NCI-H187 treated with DMSO at 0.1 percent for 48 hours (cell line): Measurements from ENCODE around the gene MSH5.

Experiments used
- DNase-seq: peaks from one replicate; lab custom pipeline; 2025; lab: John Stamatoyannopoulos, UW

MSH5 gene

DNA sequence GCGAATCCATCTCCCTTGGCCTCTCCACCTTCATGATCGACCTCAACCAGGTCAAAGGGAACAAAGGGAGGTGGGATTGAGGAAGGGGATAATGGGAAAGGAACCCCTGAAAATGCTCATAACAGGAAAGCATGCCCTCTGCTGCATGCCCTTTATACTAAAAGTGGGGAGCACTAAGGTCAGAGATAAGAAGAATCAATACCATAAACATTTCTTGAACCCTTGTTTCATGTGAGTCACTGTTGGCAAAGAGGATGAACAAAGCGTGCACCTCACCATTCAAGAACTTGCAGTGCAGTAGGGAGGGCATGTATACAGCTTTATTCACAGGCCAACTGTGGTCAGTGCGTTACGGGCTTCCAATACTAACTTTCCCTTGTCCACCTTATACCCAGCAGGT, 21.0 kb downstream of the MSH5 start:
- no peak for DNase-seq

DNA sequence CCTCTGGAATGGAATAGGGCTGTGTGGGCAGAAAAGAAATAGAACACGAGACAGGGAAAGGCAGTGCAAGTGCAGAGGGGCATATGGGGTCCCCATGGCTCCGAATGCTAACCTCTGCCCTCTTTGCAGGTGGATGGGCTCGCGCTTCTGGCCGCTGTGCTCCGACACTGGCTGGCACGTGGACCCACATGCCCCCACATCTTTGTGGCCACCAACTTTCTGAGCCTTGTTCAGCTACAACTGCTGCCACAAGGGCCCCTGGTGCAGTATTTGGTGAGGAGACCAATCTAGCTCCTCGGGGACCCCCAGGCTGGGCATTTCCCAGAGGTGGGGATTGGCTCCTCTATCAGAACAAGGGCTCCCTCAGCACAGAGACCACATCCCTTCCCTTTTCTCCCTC, 21.5 kb downstream of the MSH5 start:
- DNase-seq, result no peak

DNA sequence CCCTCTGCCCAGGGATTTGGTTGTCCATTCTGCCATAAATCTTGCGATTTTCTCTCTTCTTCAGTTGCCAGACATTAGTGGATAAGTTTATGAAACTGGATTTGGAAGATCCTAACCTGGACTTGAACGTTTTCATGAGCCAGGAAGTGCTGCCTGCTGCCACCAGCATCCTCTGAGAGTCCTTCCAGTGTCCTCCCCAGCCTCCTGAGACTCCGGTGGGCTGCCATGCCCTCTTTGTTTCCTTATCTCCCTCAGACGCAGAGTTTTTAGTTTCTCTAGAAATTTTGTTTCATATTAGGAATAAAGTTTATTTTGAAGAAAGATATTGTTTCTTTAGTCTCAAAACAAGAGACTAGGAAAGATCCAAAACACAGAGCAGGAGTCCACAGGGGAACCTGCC, 22.6 kb downstream of the MSH5 start, which contains the start of gene SAPCD1:
TSS of gene SAPCD1 (plus strand) at position 301 of the 400 bp plus-strand sequence. CDS start 399 bp downstream, outside the sequence.
- no peak for DNase-seq

DNA sequence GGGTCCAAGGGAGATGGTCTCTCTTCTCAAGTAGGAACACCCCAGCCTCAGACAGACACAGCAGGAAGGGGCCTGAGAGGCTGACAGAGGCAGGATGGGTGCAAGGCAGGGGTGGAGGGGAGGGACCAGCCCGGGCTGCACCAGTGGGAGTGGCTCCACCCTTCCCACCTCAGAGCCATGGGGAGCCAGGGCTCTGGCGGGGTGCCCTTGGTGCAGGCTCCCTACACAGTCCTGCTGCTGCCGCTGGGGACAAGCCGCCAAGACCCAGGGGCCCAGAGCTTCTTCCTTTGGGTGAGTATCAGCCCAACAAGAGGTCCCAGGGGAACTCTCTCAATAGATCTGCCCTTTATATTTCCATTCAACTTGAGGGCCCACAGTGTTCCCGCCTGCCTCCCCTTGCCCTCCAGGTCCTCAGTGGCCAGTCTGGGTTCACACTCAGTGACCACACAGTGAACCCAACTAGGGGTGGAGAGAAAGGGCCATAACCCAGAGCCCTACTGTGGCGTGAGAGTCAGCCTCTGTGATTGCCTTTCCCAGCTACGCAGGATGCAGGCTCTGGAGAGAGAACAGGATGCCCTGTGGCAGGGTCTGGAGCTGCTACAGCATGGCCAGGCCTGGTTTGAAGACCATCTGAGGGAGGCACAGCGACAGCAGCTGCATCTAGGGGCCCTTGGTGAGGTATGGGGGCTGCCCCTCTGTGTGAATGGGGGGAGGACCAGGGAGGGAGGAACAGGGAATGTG, 23.2 kb downstream of the MSH5 start:
- no peak for DNase-seq

DNA sequence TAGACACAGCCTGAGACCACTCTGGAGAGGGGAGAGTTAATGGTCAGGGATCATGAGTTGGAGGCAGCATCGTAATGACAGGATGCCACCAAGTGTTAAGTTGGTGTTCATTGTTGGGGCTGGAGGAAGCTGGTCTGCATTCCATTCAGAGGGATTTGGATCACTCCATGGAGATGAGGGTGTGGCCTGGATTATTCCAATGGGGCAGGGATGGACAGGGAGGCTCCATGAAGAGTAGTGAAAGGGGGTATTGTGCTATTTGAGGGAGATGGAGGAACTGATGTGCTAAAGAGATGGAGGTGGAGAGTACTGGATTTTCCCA, 23.8 kb downstream of the MSH5 start:
- DNase-seq, result no peak

DNA sequence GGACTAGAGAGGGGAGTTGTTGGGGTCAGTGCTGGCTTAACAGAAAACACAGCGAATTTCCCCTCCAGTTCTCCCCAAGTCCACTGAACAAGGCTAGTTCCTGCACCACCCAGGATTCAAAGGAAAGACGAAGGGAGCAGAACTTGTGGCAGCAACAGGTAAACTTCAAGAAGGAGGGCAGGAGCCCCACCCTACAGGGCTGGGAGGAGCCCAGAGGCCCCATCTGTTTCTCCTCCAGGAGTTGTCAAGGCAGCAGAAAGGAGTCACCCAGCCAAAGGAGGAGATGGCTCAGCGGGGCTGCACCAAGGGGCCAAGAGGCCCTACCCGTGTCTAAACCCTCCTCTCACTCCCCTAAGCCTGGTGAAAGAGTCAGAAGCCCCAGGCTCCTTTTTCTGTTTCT, 24.4 kb downstream of the MSH5 start:
- DNase-seq, result no peak

DNA sequence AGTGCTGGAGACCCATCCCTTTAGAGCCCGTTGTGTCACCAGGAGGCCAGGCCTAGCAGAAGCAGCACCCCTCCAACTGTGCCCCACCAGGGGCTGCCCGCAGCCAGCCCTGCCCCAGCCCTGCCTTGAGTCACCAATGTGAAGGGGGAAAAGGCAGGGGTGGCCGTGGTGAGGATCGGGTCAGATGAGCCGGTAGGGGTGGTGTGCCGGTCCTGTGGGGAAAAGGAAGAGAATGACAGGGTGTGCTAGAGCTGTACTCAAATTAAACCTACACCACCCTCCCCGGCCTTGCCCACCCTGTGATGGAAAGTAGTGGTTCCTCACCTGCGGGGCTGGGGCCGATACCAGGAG, 25.7 kb downstream of the MSH5 start:
- no peak for DNase-seq

DNA sequence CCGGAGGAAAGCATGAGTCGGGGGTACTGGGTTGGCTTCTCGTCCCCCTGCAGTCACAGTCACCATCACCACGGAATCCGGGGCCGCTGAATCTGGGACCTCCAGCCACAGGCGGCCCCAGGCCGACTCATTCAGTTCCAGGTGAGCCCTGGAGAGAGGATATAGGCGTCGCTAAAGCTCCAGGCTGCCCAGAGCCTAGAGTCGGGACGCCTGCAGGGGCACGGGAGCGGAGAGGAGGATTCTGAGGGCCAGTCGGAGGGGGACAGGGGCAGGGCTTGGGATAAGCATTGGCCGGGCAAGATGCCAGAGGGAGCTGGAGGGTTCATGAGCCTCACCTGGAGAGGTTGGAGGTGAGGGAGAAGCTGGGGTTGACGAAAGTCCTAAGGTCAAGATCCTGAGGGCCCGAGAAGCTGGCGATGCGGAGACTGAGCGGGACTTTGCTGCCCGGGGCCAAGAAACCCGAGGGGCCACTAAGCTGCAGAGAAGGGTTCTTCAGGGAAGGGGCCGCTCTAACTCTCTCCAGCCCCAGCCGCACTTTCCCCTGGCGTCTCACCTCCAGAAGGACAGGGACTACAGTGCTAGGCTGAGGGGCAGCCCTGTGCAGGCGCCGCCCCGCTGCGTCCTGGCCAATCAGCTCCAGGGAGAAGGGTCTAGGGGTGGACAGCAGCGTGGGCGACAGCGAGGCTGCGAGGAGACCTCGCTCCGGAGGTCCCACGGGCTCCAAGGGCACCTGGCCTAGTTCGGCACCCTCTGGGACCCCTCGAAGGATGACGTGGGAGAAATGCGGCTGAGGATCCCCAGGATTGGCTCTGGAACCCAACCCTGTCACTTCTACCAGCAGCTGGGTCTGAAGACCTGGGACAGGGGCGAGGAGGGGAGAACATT, 26.3 kb downstream of the MSH5 start:
- no peak for DNase-seq

DNA sequence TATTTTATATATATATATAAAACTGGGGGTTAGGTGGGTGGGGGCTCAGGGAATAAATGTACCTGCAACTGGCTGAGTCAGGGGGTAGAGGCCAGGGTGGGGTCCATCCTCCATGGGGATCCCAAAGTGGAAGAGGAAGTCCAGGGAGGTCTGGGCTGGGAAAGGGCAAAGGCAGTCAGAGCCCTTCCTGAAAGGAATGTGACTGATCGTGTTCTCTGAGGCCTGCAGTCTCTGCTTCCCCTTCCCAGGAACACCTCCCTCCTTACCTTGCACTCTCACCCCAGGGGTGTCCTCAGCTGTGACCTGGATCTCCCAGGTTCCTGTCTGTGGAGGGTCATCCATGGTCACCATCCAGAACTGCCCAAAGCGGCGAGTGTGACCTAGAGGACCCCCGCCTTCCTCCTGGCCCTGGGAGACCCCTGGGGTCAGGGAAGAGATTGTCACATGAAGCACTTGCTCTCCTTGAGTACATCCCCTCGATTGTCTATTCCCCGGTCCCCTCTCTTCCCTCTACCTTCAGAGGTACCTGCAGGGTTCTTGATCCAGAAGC, 27.4 kb downstream of the MSH5 start:
- no peak for DNase-seq

DNA sequence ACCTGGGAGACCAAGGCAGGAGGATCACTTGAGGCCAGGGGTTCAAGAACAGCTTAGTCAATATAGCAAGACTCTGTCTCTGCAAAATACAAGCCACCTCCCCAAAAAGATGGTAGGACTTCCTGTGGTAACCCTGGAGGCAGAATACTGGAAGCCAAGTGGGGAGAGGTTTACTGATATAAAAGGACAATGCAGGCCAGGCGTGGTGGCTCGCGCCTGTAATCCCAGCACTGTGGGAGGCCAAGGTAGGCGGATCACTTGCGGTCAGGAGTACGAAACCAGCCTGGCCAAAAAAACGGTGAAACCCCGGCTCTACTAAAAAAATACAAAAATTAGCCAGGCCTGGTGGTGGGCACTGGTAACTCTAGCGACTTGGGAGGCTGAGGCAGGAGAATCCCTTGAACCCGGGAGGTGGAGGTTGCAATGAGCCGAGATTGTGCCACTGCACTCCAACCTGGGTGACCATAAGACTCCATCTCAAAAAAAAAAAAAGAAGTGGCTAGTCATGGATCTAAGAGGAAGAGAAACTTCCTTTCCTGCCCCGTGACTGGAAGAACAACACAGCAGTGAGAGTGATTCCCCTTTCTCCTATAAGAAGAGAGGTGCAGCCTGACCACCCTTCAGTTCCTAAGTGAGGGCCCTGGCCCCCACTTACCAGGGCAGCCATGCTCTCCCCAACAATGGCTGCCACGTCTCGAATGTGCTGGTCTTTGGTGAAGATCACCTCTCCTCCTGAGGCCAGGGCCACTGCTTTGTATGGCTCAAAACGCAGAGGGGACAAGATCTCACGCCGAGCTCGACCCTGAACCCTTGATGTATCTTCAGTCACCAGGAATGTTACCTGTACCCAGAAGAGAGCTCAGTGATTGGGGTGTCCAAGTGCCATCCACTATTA, 28.8 kb downstream of the MSH5 start:
- no peak for DNase-seq

DNA sequence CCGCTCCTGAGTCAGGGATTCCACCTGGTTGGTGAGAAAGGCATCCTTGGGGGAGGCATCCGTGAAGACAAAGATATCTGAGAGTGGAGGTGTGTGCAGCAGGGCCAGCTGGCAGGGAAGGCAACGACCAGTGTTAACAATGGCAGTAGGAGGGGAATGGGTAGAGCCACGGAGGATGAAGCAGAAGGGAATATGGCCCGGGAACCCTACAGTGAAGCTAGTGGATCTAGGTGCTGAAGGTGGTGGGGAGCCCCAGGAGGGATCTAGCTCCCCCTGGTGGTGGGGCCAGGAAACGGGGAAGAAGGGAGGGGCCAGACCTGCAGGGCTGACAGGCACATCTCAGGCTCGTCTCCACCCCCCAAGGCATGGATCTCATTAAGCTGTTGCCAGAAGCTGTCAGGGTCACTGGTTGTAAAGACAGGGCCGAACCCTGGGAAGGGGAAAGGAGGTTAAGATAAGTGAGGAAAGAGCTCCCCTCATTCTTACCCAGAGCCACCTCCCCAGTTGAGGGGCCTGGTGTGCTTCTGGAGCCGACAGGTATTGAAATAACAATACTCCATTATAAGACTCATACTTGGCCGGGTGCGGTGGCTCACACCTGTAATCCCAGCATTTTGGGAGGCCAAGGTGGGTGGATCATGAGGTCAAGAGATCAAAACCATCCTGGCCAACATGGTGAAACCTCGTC, 30.0 kb downstream of the MSH5 start:
- no peak for DNase-seq

DNA sequence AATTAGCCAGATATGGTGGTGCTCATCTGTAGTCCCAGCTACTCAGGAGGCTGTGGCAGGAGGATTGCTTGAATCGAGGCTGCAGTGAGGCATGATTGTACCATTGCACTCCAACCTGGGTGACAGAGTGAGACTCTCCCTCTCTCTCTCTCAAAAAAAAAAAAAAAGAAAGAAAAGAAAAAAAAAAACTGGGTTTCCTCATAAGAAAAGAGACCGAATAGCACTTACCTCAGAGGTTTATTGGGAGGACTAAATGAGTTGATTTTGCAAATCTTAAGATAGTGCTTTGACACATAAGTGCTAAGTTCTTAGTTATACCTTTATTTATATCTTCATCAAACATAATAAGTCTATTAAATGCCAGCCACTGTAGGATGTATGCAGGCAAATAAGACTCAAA, 31.1 kb downstream of the MSH5 start:
- no peak for DNase-seq

DNA sequence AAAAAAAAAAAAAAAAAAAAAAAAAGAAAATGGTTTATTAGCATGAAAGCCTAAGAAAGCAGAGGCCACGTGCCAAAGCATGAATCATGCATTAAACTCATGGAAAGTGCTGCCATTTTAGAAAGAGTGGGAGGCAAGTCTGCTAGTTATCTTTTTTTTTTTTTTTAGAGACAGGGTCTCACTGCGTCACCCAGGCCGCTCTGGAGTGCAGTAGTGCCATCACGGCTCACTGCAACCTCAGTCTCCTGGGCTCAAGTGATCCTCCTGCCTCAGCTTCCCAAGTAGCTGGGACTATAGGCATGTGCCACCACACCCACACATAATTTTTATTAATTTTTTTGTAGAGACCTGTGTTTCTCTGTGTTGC, 32.2 kb downstream of the MSH5 start:
- no peak for DNase-seq

DNA sequence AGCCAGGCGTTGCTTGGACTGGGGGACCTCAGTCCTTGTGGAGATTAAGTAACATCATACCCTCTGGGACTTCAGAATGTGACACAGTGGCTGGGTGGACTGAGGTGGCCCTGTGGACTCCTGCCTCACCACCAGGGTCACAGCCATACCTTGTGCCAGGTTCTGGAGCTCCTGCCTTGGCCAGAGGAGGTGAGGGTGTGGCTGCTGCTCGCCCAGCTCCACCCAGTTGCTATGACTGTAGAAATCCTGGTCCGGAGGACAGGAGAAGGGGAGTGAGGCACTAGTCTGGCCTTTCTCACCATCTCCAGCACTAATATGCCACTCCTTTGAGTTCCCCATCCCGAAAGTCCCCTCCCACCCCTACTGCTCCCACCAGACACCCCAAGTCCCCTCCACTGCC, 35.4 kb downstream of the MSH5 start:
- DNase-seq, result no peak

DNA sequence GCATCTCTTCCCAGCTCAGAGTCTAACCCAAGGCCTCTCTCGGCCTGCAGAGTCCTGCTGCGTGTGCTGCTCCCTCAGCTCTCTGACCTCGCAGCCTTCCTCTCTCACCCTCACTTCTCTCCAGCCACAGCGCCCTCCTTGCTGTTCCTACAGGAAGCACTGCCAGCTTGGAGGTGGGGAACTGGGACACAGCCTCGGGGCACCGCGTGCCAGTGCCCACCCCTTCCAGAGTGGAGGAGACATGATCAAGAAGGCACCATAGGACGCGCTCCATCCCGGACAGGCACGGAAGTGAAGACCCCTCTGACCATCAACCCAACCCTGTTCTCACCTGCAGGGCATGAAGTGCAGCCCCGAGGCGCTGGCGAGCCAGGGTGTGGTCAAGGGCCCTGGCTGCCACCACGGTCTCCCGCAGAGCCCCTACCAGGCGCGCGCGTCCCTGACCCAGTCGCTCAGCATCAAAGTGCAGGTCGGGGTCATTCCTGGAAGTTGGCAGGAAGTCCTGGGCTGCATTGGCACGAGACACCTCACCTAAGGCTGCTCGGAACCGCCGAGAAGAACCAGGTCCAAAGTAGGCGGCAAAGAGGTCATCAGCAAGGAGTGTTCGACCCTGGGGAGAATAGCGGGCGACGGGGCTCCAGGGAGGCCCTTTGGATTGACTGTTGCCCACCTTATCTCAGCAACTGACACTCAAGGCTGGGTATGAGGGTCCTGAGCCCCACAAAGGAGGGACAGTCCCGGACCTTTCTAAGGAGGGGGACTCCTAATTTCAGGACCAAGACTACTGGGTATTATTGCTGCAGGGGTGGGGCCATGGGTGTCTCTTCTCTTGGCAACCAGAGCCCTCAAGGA, 36.1 kb downstream of the MSH5 start:
- DNase-seq, result no peak

DNA sequence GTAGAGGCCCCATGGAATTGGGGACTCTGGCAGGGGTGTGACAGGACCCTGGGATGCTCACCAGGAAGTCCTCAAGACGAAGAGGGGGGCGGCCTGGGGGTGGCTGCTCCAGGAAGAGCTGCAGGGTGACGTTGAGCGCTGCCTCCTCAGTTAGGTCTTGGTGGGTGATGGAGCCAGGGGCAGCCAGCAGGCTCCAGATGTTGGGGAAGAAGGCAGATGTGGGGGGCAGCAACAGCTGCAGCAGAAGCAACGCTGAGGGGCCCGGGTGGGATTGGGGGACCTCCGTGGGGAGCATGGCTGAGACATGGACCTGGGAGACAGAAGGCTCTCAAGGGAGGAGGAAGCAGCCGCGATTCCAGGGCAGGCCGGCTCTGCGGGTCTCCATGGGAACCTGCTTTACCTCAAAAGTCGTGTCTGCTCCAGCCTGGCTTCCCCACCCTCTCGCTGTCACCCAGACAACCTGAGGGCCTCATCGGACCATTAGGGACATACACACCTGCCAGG, 36.7 kb downstream of the MSH5 start:
- DNase-seq, result no peak

DNA sequence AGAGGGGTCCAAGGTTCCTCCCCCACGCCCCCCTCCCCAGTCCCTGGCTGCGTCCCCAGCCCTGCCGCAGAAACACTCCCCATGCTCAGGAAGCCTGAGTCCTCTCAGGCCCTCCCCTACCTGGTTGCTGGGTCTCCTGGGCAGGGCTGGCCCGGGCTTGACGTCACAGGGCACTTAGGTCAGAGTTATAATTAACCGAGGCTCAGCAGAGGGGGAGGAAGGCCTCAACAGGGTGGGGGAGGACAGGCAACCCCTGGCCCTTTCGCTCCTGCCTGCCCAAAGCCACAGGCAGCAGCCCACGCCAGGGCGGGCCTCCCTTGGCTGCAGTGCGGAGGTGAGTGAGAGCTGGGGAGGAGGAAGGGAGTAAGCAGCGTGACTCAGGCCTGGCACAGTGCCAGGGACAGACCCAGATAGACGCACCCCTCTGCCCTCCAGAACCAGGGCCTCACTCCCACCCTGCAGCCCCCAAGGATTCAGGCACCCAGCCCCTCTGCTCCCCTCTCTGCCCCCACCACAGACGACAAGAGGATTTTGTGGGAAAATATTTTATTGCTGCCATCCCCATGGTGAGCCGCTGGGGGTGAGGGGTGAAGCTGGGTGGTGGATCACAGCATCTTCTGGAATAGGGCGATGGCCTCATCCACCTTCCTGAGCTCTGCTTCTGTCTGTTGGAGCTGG, 37.3 kb downstream of the MSH5 start, which contains the start of gene VWA7:
TSS of gene VWA7 (minus strand) at position 340 of the 678 bp plus-strand sequence. CDS start 549 bp downstream, outside the sequence.
- DNase-seq, result no peak

DNA sequence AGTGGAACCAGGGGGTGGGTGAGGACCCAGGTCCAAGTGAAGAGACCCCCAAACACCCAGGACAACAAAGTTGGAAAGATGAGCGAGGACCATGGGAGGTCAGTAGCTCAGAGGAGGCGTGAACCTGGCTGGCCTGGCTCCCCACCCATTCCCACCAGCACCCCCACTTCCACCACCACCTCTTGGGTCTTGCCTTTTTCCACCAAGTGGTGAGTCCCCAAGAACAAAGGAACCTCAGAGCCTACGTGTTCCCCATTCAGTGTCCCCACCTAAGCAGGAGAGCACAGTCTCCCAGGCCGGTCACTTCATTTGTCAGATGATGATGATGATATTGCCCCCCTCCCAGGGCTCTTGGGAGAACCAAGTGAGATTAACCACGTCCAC, 37.9 kb downstream of the MSH5 start:
- no peak for DNase-seq

DNA sequence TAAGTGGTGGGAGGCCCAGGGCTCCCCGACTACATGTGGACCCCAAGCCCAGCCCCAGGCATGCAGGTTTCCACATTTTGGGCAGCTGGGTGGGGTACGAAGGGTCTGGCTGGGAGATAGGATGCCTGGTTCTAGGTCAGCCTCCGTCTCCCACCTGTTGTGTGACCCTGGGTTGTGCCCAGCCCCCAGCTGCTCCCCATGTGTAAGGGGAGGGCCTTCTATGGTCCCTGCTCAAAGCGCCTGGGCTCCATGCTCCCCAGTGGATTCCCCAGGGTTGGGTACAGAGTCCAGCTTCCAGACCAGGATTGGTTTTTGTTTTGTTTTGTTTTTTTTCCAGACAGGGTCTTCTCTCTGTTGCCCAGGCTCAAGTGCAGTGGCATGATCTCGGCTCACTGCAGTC, 38.4 kb downstream of the MSH5 start:
- no peak for DNase-seq
